D341Med (cell line): Measurements from ENCODE around the gene FFAR1.
"Not testable (repeated sequence)": the region's sequence is repeated elsewhere in the genome, so short reads cannot be mapped to it uniquely, and the experiment has no call there.

Experiments
- DNase-seq: peaks from one replicate; pipeline ENCODE4 v3.0.0; 2012; ENCODE audit warnings: low spot score

FFAR1 gene

DNA sequence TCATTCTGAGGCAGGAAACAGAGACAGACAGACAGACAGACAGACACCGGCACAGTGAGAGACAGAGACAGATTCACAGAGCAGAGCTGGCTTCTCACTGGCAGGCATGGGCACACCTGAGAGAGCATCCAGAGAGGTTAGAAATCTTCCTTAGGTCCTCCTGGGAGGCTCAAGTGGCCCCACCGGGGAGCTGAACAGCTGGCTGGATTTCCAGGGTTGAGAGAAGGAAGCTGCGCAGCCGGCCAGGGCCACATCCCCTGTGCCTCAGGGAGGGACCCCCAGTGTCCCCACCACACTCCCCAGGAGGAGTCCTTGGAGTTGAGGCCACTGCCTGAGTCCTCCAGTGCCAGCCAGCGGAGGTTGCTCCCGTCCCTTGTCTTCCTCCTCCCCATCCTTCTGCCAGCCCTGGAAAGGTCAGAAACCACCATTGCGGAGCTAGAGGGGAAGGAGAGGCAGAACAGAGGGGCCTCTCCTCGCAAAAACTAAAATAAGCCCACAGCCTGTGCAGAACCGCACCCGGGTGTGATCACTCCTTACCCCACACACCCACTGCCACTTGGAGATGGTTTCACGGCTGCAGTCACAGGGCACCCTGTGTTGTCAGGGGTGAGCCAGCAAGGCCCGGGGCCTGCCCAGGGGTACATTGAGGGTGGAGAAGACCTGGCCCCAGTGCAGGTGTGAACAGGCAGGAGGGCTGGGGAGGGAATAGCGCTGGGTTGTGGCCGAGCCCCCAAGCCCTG, 14.7 kb downstream of the FFAR1 start:
- no peak for DNase-seq

- DNase-seq = no peak
Measured at GRCh38 chr19:35363001-35363590, 15.4 kb downstream of the FFAR1 start.

GRCh38 chr19:35363711-35364425, 16.2 kb downstream of the FFAR1 start:
- no peak for DNase-seq

- DNase-seq = no peak
Measured at GRCh38 chr19:35365303-35365702, 17.6 kb downstream of the FFAR1 start.

- no peak for DNase-seq
Measured at GRCh38 chr19:35368378-35368777, 20.7 kb downstream of the FFAR1 start.

GRCh38 chr19:35369522-35369921, 21.8 kb downstream of the FFAR1 start:
- no peak for DNase-seq

GRCh38 chr19:35370722-35371121, 23.0 kb downstream of the FFAR1 start, which contains the start of gene GPR42:
TSS of gene GPR42 (plus strand) at chr19:35371068. CDS start at chr19:35371360, 292 bp downstream.
- no peak for DNase-seq

- no peak for DNase-seq
Measured at GRCh38 chr19:35373492-35373891, 25.8 kb downstream of the FFAR1 start.

- not testable (repeated sequence) for DNase-seq
Measured at GRCh38 chr19:35374031-35374430, 26.3 kb downstream of the FFAR1 start.

GRCh38 chr19:35375505-35376307, 28.0 kb downstream of the FFAR1 start:
- DNase-seq = no peak

DNA sequence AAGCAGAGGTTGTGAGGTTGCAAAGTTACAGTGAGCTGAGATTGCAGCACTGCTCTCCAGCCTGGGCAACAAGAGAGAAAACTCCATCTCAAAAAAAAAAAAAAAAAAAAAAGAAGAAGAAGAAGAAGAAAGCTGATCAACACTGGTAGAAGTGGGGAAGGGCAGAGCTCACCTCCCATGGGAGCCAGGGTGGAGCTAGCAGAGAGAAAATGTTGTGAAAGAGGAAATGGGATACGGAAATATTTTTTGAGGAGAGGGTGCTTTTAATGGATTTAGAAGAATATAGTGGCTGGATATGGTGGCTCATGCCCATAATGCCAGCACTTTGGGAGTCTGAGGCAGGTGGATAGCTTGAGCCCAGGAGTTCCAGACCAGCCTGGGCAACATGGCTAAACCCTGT, 30.0 kb downstream of the FFAR1 start:
- DNase-seq = no peak

DNA sequence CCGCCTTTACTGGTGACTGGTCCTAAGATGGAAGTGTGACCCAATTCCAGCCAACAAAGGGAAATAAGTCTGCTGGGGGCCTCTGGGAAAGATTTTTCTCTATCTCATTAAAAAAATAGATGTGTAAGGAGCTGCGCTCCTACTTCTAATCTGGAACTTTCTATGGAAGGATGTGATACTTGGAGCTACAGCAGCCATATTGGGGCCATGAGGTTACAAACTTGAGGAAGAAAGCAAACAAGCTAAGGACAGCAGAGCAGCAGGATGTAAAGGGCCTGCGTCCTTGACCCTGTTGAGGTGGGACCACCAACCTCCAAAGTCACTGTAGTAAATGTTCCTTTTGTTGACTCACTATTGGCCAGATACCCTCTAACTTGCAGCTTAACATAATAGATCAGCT, 30.7 kb downstream of the FFAR1 start:
- DNase-seq = no peak

DNA sequence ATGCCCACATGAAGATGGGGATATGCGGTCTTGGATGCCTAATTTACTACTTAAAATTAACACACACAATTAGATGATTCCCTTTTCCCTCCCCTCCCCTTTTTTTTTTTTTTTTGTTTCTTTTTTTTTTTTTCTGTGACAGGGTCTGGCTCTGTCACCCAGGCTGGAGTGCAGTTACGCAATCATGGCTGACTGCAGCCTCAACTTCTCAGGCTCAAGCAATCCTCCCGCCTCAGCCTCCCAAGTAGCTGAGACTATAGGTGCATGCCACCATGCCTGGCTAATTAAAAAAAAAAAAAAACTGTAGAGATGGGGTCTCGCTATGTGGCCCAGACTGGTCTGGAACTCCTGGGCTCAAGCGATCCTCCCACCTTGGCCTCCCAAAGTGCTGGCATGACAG, 31.8 kb downstream of the FFAR1 start:
- DNase-seq = not testable (repeated sequence)

DNA sequence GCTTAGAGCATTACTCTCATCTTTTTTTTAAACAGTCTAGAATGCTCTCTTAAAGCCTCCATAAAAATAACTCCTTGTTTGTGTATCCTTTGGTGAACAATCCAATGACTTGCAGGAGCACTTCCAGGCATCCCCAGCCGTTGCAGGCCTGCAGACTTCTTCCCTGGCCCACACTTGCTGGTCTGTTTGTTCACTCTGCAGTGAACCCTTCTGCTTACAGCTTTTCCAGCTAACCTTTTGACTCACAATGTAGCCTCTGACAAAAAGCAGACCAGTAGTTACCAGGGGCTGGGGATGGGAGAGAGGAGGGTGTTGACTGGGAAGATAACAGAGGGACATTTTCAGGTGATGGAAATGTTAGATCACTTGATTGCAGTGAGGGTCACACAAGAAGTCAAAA, 32.3 kb downstream of the FFAR1 start:
- no peak for DNase-seq

DNA sequence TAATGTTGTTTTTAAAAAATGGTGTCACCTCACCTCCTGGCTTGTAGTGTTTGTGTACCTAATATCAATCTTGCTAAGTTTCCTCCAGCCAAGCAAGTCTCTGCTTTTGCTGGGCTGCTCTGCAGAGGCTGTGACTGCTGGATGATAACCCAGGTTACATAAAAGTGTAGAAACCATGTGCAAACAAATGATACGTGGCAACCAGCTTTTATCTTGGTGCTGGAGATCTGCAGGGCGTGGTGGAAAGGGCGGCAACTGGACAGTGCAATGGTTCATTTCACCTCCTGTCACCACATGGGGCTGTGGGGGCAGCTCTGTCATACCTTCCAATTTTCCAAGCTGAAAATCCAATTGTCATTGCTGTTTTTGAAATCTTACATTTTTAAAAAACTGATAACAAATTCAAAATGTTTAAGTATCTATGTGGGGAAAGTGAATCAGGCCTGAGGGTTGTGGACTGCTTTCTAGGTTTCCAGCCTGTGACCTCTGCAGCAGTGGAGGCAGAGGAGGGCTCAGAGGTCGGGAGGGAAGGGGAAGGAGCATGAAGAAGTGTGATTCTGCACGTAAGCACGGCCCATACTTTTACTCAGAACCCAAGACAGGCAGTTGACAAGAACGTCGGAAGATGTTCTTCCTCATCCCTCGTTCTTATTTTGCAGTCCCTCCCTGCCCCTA, 32.9 kb downstream of the FFAR1 start:
- no peak for DNase-seq

- DNase-seq = no peak
Measured at GRCh38 chr19:35381318-35381717, 33.6 kb downstream of the FFAR1 start.

DNA sequence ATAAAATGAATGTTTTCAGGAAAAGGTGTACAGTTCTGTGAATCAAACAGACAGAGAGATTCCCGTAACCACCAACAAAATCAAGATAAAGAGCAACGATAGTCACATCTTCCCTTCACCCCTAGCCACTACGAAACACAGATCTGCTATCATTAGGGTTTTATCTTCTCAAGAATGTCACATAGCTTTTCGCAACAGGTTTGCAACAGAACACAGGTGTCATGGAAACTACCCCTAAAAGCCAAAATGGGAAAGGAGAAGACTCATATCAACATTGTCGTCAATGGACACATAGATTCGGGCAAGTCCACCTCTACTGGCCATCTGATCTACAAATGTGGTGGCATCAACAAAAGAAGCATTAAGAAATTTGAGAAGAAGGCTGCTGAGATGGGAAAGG, 34.2 kb downstream of the FFAR1 start:
- no peak for DNase-seq

- no peak for DNase-seq
Measured at GRCh38 chr19:35383536-35383935, 35.8 kb downstream of the FFAR1 start.

GRCh38 chr19:35388277-35389054, 40.8 kb downstream of the FFAR1 start:
- DNase-seq = no peak

GRCh38 chr19:35389192-35389861, 41.6 kb downstream of the FFAR1 start:
- DNase-seq = no peak
